Type B pancreatic cell (in vitro differentiated cells): ENCODE data around the gene TEDC1. TPM values are rescaled to one million over a fixed set of nuclear protein-coding genes. Genes with fewer than 3 reads are reported as not detected.

Experiments
- DNase-seq: peaks from one replicate; pipeline ENCODE4 v3.0.0; 2021; ENCODE audit warnings: mixed read lengths; ENCODE audit not compliant: unreplicated experiment; ENCODE audit errors: extremely low spot score
- H3K27ac Mint-ChIP-seq: 2 replicates; pipeline ENCODE4 v1.8.0; 2021; ENCODE audit warnings: mild to moderate bottlenecking, mixed read lengths
- H3K27me3 Mint-ChIP-seq: 2 replicates; pipeline ENCODE4 v1.8.0; 2021; ENCODE audit warnings: mixed read lengths
- H3K36me3 Mint-ChIP-seq: 2 replicates; pipeline ENCODE4 v1.8.0; 2021; ENCODE audit warnings: mixed read lengths
- H3K4me1 Mint-ChIP-seq: one replicate; pipeline ENCODE4 v1.8.0; 2021; ENCODE audit warnings: mixed read lengths; ENCODE audit not compliant: unreplicated experiment
- H3K4me3 Mint-ChIP-seq: 2 replicates; pipeline ENCODE4 v1.8.0; 2021; ENCODE audit warnings: mild to moderate bottlenecking, mixed read lengths
- H3K9me3 Mint-ChIP-seq: 2 replicates; pipeline ENCODE4 v1.8.0; 2021; ENCODE audit warnings: mixed read lengths
- CTCF ChIP-seq: fragments of 200-600 bp; sonication (generic); conservative IDR thresholded peaks from 2 replicates; pipeline ENCODE4 v1.5.0; 2021; ENCODE audit warnings: antibody characterized with exemption, mild to moderate bottlenecking
- long read RNA-seq: library from polyadenylated mRNA; unstranded; transcript quantifications from one replicate; pipeline ENCODE4 v2.0.0, GENCODE V29; 2020
- total RNA-seq: library from RNA; stranded (reverse); gene quantifications from 2 replicates; pipeline ENCODE4 v1.2.1, GENCODE V29; 2021; ENCODE audit warnings: low replicate concordance

The TEDC1 gene
- 11.9 and 22.1 TPM in 2 replicates for total RNA-seq
- long read RNA-seq: 0 reads

- TF ChIP-seq CTCF: peak; percentile 87
- peaks cover 5% of the 10 kb centered on the region for H3K4me1 Mint-ChIP-seq
- H3K9me3 Mint-ChIP-seq: no peaks in the 10 kb centered on the region
- no peaks in the 10 kb centered on the region for H3K36me3 Mint-ChIP-seq
- peak within 1 kb of the TSS; percentile 93 for H3K27ac Mint-ChIP-seq
- H3K4me3 Mint-ChIP-seq: peak within 1 kb of the TSS; percentile 89
- H3K27me3 Mint-ChIP-seq: peaks cover 10% of the 10 kb centered on the region
- DNase-seq: peak; percentile 99
Measured at GRCh38 chr14:105490572-105491365, at the start of gene TEDC1. TEDC1 (plus strand) TSS chr14:105491246; CDS start chr14:105491376, 130 bp downstream.

- DNase-seq: no peak
- Mint-ChIP-seq H3K27me3 (no peaks in the 10 kb centered on the region), H3K36me3 (no peaks in the 10 kb centered on the region), H3K9me3 (no peaks in the 10 kb centered on the region), H3K4me3 (no peak overlapping the region), H3K4me1 (peaks cover 4% of the 10 kb centered on the region), H3K27ac (no peak overlapping the region)
- no peak for TF ChIP-seq CTCF
Measured at GRCh38 chr14:105442125-105442524, 48.9 kb upstream of the TEDC1 start.

GRCh38 chr14:105442834-105443233 lies 48.2 kb upstream of the TEDC1 start:
- H3K9me3 Mint-ChIP-seq: no peaks in the 10 kb centered on the region
- DNase-seq: no peak
- H3K27me3 Mint-ChIP-seq: no peaks in the 10 kb centered on the region
- no peaks in the 10 kb centered on the region for H3K36me3 Mint-ChIP-seq
- no peak overlapping the region for H3K27ac Mint-ChIP-seq
- H3K4me1 Mint-ChIP-seq: peaks cover 4% of the 10 kb centered on the region
- H3K4me3 Mint-ChIP-seq: no peak overlapping the region
- no peak for TF ChIP-seq CTCF

GRCh38 chr14:105444859-105445258 lies 46.2 kb upstream of the TEDC1 start:
- no peak for DNase-seq
- no peaks in the 10 kb centered on the region for H3K36me3 Mint-ChIP-seq
- H3K27ac Mint-ChIP-seq: no peak overlapping the region
- peaks cover 4% of the 10 kb centered on the region for H3K4me1 Mint-ChIP-seq
- H3K4me3 Mint-ChIP-seq: no peak overlapping the region
- H3K9me3 Mint-ChIP-seq: no peaks in the 10 kb centered on the region
- no peak for TF ChIP-seq CTCF
- no peaks in the 10 kb centered on the region for H3K27me3 Mint-ChIP-seq

- Mint-ChIP-seq H3K4me3 (no peak overlapping the region), H3K4me1 (peaks cover 4% of the 10 kb centered on the region), H3K36me3 (no peaks in the 10 kb centered on the region), H3K9me3 (no peaks in the 10 kb centered on the region), H3K27ac (no peak overlapping the region), H3K27me3 (no peaks in the 10 kb centered on the region)
- DNase-seq: no peak
- no peak for TF ChIP-seq CTCF
Measured at GRCh38 chr14:105445290-105445689, 45.8 kb upstream of the TEDC1 start.
